Fibroblast of lung (primary cell): Measurements from ENCODE around the gene SEMA3D.

ENCODE experiments used
- CTCF ChIP-seq, 2 donors: IDR thresholded peaks in 1 of 2; conservative IDR thresholded peaks in 1 of 2; 1 replicate in 1 of 2; 2 replicates in 1 of 2; pipeline ENCODE4 v1.5.1; 2011 to 2012; ENCODE audit warnings: low read length in 2 of 2, control low read depth in 1 of 2, inconsistent platforms in 1 of 2, low read depth in 1 of 2, mild to moderate bottlenecking in 1 of 2
- EZH2 ChIP-seq: IDR thresholded peaks from 2 replicates; pipeline ENCODE4 v1.5.1; 2012; ENCODE audit warnings: low read length, control low read depth, mild to moderate bottlenecking; ENCODE audit errors: missing control alignments

- TF ChIP-seq CTCF (conservative IDR thresholded peaks at IDR 0.05 in 1 of 2, IDR thresholded peaks at IDR 0.05 in 1 of 2; ENCODE audit: low read depth in 1 of 2, low read length in 2 of 2) (peak; percentile 77 to 78), EZH2 (no peak)
Measured at GRCh38 chr7:85041605-85042216, 145.1 kb downstream of the SEMA3D start.
